Inferior parietal cortex (tissue), 1 donor: ENCODE data around the gene MDFI.

Source experiments
- DNase-seq: peaks from one replicate; pipeline ENCODE4 v3.0.0-alpha.2; 2016; ENCODE audit errors: extremely low spot score

Gene MDFI

DNA sequence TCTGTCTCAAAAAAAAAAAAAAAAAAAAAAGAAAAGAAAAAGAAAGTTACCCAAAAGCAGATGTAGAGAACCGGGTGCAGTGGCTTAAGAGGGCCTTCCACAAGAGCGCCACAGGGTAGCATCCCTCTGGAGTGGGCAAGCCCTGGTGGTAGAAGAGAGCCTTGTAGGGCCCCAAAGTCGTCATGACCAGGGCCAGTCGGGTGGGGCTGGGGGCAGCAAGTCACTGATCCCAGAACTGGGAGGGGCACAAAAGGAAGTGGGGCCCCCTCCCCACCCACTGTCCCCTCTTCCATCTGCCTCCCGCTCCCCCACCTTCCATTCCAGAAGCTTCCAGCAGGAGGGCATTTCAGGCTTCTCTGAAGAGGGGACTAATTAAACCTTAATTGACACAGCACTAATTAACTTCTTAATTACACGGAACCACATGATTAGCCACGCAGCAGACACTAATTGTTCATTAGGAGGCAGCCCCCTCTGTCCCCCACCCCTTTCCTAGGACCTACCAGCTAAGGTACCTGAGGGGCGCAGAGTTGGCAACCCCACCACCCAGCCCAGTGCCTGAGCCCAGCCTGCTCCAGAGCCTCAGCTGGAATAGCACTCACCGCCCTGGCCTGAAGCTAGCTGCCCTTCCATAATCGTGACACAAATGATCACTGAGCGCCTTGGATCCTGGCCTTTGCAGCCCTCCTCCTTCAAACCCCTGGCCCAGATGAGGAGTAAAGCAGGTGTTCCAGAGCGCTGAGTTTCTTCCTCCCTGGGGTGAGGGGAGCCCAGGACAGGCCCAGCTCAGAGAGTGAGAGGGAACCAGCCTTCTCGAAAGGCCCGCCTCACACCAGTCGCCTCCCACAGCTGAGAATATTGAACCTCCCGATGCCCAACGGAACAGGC lies 34.8 kb downstream of the MDFI start:
- DNase-seq: no peak

DNA sequence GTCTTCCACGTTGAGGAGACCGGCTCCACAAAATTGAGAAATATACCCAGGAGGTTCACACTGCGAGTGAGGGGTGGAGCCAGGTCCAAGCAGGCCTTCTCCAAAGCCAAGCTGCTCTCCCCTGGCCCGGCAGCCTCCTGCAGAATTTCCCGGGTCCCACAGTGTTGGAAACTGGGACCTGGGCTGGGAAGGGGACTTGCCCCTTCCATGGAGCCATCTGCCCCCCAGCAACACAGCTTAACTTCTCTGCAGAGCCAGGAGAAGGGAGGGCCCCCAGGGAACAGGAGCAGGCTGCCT lies 35.4 kb downstream of the MDFI start:
- DNase-seq: no peak

DNA sequence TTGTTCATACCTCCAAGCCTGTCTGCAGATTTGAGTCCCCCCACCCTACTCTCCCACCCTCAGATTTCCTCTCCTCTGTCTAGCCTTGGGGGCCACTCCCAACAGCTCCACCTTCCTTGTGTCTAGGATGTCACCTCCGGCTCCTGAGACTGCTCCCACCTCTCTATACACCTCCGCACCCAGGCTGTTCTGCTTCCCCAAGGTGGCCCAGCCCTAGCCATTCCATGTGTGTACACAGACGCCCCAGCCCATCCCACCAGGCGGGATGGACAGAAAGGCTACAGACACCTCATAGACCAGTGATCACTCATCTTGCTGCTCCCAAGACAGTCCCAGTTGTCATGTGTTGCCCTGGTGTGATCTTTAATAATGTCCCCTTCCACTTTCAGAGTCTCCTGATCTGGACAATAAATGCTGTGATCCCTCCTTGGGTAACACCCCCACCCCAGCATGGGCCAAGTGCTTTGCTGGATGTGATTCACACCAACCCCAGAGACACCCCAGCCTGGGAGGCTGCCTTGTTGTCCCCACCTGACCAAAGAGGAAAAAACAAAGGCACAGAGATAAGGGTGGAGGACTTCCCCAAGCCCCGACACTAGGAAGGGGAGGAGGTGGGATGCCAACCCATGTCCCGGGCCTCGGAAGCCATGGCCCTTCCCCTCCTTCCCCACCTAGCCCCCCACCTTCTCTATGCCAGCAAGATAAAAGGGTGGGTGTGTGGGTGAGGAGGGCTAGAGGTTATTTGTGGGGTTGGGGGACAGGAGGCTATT lies 36.1 kb downstream of the MDFI start:
- DNase-seq: no peak

DNA sequence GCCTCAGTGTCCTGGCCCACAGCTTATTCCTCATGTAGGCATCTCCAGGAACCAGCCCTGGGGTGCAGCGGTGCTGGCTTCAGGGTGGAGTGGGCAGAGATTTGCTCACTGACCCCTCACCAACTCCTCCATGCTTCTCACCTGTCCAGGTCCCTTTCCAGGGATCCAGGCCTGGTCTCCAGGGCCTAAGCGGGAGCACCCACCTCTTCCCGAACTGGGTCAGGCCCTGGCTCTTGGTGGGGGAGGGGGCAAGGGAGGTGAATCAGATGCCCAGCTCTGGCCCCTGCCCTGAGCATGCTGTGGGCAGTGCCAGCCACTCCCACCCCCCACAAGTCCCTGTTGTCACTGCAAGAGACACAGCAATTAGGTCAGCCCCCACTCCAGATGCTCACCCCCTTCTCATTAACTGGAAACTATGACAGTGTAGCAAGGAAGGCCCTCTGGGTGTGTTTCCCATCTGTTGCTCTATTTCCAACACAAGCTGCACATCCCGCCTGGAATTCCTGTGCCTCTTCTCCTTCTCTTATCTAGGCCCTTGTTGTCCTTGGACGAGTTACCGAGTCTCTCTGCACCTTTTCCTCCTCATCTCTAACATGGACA lies 37.0 kb downstream of the MDFI start:
- no peak for DNase-seq

DNA sequence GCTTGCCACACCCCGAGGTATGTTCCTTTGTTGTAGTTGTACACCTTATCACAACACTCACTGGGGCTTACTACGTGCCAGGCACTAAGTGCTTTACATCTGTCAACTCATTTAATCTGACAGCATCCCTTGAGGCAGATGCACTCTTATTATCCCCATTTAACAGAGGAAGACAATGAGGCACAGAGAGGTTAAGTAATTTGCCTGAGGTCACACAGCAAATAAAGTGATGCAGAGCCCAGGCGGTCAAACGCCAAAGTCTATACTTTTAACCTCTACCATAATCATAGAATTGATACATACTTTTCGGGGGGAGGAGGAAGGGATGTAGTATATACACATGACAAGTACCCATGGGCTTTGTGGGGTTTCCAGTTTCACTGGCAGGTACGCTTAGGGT lies 37.7 kb downstream of the MDFI start:
- no peak for DNase-seq

DNA sequence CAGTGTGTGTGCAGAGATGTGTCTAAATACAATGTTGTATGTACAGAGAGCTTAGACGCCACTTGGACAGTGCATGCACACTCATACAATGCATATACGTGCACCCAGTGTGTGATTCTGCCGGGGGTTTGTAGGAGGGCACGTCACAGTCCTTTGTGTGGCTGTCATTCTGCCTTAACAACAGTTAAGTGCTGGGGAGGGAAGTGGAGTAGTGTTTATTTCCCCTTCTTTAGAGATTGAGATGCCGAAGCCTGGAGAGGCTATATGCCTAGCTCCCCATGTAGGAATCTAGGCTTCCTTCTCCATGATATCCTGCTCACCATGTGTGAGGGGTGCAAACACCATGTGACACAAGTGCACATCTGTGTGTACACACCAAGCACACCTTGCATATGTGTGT lies 38.2 kb downstream of the MDFI start:
- no peak for DNase-seq

DNA sequence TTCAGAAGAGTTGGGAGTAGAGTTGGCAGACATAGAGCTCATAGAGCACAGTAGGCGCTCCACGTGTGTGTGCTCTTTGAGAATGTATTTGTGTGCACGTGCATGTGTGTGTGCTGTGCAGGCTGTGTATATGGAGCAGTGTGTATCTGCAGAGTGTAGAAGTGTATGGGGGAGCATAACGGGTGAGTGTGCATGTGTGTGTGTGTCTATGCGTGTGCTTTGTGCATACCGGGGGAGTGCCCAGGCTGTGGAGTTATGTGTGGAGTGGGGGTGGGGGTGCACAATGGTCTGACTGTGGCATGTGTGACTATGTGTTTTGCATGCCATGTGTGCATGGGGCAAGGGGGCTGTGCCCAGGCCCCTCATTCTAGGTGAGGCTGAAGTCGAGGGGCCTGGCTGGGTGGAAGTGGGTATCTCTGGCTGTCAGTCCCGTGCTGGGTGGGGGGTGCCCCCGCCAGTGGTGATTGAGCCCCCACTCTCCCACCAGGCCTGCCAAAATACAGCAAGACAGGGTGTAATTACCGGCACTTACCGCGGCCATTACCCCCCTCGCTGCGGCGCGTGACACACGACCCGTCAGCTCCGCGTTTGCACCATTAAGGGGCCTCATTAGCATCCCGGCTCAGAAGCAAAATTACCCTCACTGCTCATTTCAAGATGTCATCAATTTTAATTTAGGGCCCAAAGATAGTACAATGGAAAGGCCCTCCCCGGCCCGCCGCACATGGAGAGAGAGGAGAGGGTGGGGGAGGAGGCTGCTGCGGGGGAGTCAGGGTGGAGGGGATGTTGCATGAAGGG lies 39.1 kb downstream of the MDFI start:
- DNase-seq: no peak

DNA sequence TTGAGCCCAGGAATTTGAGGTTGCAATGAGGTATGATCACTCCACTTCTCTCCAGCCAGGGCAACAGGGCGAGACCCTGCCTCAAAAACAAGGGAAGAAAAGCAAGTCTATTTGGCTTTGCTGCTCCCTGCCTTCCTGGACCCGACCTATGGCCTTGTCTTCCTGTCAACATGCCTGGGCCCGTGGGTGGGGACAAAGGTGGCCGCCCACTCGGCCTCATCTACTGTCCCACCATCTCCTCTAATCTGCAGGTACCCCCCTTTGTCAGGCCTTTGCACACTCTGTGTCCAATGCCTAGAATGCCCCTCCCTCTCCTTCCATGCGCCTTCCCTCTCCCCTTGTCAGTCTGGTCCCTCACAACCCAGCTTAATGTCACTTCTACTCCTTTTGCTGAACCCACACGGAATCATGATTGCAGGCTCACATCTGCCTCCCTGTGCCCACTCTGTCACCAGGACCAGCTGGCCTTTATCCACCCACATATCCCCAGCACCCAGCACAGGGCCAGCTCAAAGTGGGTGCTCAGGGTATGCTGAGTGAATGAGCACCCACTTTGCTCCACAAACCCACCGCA lies 40.3 kb downstream of the MDFI start:
- no peak for DNase-seq

DNA sequence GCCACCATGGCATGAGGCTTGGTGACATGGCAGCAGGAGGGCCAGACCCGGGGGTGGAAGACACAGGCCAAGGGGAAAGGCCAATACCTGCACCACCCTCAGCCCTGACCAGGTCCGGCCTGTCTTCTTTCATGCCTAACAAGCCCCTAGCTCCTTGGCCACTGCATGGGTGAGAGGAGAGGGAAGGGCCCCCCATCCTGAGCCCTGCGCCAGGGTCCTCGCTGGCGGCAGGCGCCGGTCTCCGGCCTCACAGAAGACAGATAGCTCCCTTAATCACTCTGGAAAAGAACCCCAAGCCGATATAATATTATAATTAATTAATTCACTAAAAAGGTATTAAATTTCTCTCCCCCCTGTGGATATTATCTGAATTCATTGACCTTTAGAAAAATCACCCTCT lies 41.4 kb downstream of the MDFI start:
- DNase-seq: no peak

DNA sequence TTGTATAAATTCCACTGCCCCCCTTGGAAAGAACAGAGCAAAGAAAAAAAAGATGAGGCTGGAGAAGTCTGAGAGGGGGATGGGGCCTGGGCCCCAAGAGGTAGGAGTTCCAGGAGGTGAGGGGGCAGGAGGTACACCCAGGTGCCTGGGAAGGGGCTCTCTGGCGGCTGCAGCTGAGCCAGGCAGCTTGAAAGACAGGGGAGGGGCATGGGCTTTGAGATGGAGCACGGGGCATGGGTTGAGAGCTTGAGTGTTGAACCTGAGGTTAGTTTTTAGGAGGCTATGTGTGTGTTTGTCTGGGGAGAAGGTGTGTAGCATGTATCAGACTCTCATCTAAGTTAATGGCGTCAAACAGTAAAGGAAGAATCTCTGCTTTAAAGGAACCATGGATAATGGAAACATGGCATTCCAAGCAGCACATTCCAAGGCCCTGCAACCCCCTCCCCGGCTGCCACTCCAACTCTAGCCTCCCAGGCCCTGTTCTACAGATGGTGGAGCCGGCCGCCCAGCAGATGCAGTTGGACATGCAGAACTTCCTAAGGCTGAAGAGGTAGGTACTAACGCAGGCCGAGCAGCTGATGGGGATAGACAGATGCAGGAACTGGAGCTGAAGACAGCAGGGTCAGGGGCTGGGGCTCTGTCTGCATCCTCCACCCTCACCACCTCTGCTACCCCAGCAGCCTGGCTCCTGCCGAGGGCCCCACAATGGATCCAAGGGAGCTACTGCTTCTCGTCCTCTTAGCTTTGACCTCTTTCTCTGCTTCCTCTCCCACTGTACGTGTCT lies 42.1 kb downstream of the MDFI start:
- no peak for DNase-seq

DNA sequence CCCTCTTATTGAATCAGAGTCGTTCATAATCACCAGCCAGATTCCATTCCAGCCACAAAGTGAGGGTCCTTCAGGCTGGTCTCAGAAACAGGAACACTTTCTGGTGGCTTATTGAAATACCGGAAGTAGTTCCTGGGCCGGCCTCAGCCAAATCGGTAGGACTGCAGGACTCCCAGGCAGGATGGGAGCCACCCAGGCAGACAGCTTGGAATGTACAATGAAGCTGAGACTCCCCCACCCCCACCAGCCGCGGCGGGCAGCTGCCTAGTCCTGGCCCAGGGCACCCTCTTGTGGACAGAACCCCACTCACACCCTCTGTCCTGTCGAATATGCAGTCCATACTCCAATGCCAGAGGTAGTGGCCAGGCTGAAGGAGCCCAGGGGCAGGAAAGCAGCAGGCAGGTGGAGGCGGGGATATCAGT lies 43.8 kb downstream of the MDFI start:
- peak; percentile 84 for DNase-seq

DNA sequence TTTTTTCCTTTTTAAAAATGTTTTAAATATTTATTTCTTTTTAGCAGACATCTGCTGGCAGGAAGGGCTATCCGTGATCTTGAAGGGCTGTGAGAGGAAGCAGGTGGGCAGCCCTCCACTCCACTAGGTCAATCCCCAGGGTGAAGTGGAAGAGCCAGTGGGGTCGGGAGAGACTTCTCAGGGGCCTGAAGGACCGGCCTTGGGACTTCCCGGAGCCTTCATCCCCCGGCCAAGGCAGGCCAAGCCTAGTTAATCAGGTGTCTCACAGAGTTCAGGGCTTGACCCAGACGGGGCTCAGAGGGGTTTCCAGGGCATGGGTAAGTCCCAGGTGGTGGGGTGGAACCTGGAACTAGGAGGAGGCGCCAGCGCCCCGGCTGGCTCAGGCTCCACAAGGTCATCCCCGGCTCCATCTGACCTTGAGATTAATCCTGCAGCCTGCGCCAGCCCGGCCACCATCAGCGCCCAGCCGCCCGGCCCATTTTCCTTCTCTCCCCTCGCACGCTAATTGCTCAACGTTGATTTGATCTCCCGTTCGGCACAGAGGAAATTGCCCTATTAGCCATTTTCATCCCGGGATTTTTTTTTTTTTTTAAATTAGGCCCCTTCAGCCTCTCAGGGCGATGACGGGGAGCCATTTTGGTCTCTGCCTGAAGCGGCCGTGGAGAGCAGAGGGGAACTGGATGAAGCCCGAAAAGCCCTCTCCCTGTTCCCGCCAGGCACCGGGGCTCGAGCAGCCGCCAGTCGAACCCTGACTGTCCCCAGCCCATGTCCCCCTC lies 44.4 kb downstream of the MDFI start:
- DNase-seq: peak; percentile 23

DNA sequence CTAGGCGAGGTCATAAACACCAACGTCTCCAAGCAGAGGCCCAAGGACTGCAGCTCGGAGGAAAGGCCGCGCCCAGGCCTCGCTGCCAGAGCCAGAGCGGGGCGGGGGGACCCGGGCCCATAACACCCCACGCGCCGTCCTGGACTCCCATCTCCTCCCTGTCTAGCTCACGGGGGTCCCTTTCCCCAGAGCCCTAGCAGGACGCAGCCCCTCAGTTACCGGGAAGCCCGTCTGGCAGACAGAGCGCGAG lies 44.9 kb downstream of the MDFI start:
- no peak for DNase-seq

DNA sequence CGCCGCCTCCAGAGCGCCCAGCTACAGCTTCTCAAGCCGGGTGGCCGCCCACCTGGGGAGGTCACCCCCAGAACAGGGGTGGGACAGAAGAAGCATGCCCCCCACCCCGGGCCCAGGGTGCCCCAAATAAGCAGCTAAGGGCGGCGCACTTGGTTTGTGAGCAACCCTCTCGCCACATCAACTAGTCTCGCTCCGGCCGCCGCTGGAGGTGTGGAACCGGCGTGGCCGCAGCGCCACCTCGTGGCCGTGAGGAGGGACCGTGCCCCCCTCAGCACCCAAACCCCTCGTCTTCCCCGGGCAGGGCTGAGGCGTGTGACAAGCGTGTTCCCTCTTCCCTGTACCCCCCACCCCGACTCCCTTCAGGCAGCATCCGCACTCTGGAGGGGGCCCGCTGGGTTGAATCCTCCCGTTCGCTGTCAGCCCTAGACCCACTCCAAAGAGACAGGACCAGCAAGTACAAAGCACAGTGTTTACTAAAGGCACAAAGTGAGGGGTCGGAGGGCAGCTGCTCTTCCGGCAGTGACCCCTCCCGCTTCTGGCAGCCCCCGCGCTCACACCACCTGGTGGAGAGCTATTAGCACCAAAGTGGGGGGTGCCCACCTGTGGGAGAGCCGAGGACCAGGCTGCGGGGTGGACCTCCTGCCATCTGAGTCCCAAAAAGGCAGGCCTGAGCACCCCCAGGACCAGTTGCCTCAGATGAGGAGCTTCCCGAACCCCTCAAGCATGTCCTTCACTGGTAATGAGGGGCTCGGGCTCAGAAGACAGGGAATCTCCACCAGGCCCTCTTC lies 45.4 kb downstream of the MDFI start:
- DNase-seq: peak; percentile 83

DNA sequence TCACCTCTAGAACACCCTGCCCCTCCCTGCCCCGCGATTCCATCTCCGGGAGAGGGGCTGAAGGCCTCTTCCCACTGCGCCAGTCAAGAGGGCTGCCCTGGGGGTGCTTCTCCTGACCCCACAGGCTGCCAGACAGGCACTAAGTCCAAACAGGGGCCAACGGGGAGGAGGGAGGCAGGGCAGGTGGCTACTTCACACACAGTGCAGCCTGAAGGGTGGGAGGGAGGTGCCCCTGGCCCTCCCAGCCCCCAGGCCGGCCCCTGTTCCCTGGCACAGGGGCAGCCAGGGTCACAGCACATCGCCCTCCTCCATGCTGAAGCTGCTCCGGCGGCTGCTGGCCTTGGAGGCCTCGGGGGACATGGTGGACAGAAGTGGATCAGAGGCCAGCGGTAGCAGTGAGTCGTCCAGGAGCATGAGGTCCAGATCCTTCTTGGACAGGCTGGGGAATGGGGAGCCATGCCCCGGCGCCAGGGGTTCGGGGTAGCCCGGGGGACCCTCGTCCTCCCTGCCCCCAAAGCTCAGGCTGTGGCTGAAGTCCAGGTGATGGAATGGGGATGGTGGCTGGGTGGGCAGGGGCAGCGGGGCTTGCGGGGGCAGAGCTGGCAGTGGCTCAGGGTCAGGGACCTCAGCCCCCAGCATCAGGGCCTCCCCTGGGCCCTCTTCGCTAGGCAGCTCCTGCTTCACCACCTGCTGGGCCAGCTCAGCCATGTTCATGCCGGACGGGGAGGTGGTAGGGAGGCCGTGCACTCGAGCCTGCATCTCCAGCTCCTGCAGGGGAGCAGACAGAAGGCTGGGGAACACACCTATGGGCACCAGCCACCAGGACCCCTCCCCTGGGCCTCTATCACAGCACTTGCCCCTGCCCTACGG lies 46.3 kb downstream of the MDFI start:
- DNase-seq: no peak

DNA sequence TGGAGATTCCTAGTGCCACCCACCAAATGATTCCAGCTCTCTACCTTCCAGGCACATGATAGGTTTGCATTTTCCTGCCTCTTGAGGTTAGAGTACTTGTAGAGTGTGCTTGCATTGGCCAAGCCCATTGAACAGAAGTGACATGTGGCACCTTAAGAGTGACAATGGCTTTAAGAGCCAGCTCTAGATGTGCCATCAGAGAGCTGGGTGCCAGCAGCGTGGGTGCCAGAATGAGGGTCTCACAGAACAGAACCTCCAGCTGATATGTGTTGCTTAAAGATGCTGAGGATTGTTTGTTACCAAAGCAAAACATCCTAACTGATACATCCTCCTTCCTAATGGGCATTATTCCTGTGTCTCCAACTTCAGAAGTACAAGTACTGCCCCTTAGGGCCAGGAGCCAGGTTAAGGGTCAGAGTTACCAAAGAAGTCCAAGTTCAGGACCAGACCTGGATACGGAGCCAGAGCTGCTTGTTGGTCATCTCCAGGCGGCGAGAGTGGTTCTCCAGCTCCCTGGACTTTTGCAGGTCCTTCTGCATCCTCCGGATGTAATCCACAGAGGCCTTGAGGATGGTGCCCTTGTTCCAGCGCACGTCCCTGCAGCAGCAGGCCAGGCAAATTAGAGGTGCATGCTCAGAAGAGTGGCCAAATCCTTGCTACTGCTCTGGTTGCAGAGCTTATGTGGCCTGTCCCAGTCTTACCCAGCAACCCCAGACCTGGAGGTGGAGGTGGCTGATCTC lies 47.5 kb downstream of the MDFI start:
- no peak for DNase-seq

DNA sequence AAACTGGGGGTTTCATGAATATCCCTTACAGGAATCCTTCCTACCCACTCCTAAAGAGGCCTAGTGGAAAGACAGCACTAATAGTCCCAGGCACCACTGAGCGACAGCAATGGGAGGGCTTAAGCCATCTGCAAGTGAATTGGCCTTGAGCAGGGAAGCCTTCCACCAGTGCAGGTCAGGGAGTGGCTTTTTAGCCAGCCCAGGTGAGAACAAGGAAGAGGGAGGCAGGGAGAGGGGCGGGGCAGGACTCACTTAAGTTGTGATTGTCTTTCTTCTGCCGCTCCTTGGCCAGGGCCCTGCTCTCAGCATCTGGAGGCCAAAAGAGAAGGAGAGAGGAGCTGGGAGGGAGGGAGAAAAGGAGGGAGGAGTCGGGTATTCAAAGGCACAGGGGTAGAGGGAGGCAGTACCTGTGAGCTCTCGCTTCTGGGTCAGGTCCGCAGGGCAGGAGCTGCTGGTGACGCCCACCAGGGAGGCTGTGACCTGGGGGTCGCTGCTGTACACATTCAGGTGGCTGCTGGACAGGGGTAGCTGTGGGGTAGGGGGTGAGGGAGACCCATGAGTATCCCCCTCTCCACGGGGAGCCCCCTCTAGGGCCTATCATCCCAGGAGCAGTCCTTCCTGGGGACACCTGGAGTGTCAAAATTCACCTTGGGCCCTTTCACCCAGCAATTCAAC lies 49.4 kb downstream of the MDFI start:
- DNase-seq: no peak
